Measurements from ENCODE around the gene FCHSD2. TPM values are rescaled to one million over a fixed set of nuclear protein-coding genes. Genes with fewer than 3 reads are reported as not detected.

Gene FCHSD2
- total and polyA plus RNA-seq, 9 of the 15 experiments (the other 6 are each of a cell fraction or from before 2014, with no cell fraction given): 1.8 to 14.7 (median 6.4) TPM

DNA sequence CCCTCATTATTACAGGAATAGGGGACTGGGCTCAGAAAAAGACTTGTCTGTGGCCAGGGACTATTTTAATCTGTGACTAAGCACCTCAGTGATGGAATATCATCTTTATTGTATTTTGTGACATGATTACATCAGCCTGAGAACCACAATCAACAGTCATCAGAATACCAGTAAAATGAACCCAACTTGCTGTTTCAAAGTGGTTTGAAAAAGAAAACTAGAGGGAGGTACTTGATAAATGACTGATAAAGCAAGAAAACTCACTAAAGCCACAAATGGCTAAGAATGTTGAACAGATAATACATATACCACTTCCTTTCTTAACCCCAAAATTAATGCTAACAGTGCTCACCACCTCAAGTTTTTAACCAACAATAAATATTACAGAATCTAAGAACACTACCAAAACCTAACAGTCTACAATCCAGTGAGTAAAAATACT lies 172.2 kb downstream of the FCHSD2 start (continued):
- TF ChIP-seq, protein P1, sequence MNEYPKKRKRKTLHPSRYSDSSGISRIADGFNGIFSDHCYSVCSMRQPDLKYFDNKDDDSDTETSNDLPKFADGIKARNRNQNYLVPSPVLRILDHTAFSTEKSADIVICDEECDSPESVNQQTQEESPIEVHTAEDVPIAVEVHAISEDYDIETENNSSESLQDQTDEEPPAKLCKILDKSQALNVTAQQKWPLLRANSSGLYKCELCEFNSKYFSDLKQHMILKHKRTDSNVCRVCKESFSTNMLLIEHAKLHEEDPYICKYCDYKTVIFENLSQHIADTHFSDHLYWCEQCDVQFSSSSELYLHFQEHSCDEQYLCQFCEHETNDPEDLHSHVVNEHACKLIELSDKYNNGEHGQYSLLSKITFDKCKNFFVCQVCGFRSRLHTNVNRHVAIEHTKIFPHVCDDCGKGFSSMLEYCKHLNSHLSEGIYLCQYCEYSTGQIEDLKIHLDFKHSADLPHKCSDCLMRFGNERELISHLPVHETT (CRISPR knock-in tag; conservative IDR thresholded peaks at IDR 0.05 in 1 of 2, IDR thresholded peaks at IDR 0.05 in 1 of 2): no peak
- TF ChIP-seq NBN (IDR thresholded peaks at IDR 0.05; ENCODE audit: low read depth) (no peak; the same call in 1 of the 2 replicates), MXI1 (IDR thresholded peaks at IDR 0.05; ENCODE audit: low read depth, low read length) (no peak), POLR3G (IDR thresholded peaks at IDR 0.05; ENCODE audit: extremely low read depth, insufficient read length, insufficient replicate concordance) (no peak), FOSL1 (tag; conservative IDR thresholded peaks at IDR 0.05) (peak; percentile 61), FOXM1 (IDR thresholded peaks at IDR 0.05; ENCODE audit: low read depth) (peak; percentile 40; the same call in 1 of the 2 replicates), FOXM1 (CRISPR knock-in tag; IDR thresholded peaks at IDR 0.05; ENCODE audit: low read depth) (no peak), ZNF436 (CRISPR knock-in tag; IDR thresholded peaks at IDR 0.05) (no peak), E2F3 (CRISPR knock-in tag; IDR thresholded peaks at IDR 0.05) (no peak), MCM5 (IDR thresholded peaks at IDR 0.05; ENCODE audit: low read depth) (no peak), PPARD (CRISPR knock-in tag; IDR thresholded peaks at IDR 0.05) (no peak), PURB (CRISPR knock-in tag; IDR thresholded peaks at IDR 0.05; ENCODE audit: low read depth) (no peak), PML (IDR thresholded peaks at IDR 0.05; ENCODE audit: low read length) (no peak), CSDE1 (IDR thresholded peaks at IDR 0.05) (no peak), MEIS2 (IDR thresholded peaks at IDR 0.05; ENCODE audit: partially characterized antibody) (peak; percentile 45), PHF20 (IDR thresholded peaks at IDR 0.05; ENCODE audit: partially characterized antibody) (no peak)
- TF ChIP-seq, protein P2, sequence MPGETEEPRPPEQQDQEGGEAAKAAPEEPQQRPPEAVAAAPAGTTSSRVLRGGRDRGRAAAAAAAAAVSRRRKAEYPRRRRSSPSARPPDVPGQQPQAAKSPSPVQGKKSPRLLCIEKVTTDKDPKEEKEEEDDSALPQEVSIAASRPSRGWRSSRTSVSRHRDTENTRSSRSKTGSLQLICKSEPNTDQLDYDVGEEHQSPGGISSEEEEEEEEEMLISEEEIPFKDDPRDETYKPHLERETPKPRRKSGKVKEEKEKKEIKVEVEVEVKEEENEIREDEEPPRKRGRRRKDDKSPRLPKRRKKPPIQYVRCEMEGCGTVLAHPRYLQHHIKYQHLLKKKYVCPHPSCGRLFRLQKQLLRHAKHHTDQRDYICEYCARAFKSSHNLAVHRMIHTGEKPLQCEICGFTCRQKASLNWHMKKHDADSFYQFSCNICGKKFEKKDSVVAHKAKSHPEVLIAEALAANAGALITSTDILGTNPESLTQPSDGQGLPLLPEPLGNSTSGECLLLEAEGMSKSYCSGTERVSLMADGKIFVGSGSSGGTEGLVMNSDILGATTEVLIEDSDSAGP (CRISPR knock-in tag; IDR thresholded peaks at IDR 0.05): no peak
- TF ChIP-seq, protein P3, sequence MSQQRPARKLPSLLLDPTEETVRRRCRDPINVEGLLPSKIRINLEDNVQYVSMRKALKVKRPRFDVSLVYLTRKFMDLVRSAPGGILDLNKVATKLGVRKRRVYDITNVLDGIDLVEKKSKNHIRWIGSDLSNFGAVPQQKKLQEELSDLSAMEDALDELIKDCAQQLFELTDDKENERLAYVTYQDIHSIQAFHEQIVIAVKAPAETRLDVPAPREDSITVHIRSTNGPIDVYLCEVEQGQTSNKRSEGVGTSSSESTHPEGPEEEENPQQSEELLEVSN (IDR thresholded peaks at IDR 0.05; ENCODE audit: borderline replicate concordance in 1 of 2, extremely low read depth in 1 of 2, insufficient read depth in 1 of 2, insufficient read length in 1 of 2, low read depth in 1 of 2, low read length in 1 of 2, poor library complexity in 1 of 2, severe bottlenecking in 1 of 2): no peak
- TF ChIP-seq, protein P4, sequence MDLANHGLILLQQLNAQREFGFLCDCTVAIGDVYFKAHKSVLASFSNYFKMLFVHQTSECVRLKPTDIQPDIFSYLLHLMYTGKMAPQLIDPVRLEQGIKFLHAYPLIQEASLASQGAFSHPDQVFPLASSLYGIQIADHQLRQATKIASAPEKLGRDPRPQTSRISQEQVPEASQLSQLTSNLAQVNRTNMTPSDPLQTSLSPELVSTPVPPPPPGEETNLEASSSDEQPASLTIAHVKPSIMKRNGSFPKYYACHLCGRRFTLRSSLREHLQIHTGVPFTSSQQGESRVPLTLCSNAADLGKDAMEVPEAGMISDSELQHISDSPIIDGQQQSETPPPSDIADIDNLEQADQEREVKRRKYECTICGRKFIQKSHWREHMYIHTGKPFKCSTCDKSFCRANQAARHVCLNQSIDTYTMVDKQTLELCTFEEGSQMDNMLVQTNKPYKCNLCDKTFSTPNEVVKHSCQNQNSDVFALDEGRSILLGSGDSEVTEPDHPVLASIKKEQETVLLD (IDR thresholded peaks at IDR 0.05): no peak
- TF ChIP-seq, protein P5, sequence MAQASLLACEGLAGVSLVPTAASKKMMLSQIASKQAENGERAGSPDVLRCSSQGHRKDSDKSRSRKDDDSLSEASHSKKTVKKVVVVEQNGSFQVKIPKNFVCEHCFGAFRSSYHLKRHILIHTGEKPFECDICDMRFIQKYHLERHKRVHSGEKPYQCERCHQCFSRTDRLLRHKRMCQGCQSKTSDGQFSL (CRISPR knock-in tag; IDR thresholded peaks at IDR 0.05): no peak
- TF ChIP-seq, protein P5 (tag; IDR thresholded peaks at IDR 0.05): no peak
- TF ChIP-seq, protein P6, sequence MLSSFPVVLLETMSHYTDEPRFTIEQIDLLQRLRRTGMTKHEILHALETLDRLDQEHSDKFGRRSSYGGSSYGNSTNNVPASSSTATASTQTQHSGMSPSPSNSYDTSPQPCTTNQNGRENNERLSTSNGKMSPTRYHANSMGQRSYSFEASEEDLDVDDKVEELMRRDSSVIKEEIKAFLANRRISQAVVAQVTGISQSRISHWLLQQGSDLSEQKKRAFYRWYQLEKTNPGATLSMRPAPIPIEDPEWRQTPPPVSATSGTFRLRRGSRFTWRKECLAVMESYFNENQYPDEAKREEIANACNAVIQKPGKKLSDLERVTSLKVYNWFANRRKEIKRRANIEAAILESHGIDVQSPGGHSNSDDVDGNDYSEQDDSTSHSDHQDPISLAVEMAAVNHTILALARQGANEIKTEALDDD (IDR thresholded peaks at IDR 0.05): peak; percentile 72

Measured in K562 (cell line).